Gastroesophageal sphincter (tissue), 3 donors: ENCODE results near the gene VPS13D.

ENCODE experiments used
- EP300 ChIP-seq: sonication (generic); formaldehyde crosslinking; IDR thresholded peaks from one replicate; pipeline ENCODE4 v1.6.1; 2017; ENCODE audit warnings: antibody characterized with exemption, mild to moderate bottlenecking
- POLR2A ChIP-seq, 2 donors: fragments of 450-650 bp; IDR thresholded peaks; one replicate each; pipeline ENCODE4 v1.6.1; 2017; ENCODE audit warnings: antibody characterized with exemption in 2 of 2, mild to moderate bottlenecking in 2 of 2, moderate library complexity in 1 of 2
- POLR2AphosphoS5 ChIP-seq: sonication (generic); formaldehyde crosslinking; IDR thresholded peaks from one replicate; pipeline ENCODE4 v1.6.1; 2017; ENCODE audit warnings: antibody characterized with exemption
- TF ChIP-seq, protein P1 (sequence below), 4 experiments: fragments of 200-600 bp in 2 of 4; fragments of 450-650 bp in 2 of 4; sonication (generic) in 1 of 4; IDR thresholded peaks; one replicate each; pipeline ENCODE4 v1.5.1; 2017 to 2019; ENCODE audit warnings: antibody characterized with exemption in 4 of 4, mild to moderate bottlenecking in 2 of 4, moderate library complexity in 2 of 4

DNA sequence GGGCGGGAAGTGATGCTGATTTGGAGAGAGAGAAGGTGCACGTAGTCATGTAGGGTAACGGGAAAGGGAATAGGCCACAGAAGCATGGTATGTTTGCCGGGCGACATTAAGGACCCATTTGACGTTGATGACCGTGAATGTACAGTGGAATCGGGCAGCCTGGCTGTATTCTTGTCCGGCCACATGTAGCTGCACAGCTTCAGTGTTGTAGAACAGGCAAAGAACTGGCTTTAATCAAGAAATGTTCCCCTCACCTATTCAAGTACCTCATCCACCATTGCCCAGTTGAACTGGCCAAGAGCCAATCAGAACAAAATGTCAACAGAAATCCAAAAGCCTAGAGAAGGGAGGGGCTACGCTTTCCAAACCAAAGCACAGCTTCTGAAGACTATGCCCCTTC is 283.4 kb downstream of the VPS13D start:
- TF ChIP-seq POLR2A (IDR thresholded peaks at IDR 0.05) (no peak), POLR2AphosphoS5 (no peak), EP300 (no peak)
- TF ChIP-seq, protein P1, sequence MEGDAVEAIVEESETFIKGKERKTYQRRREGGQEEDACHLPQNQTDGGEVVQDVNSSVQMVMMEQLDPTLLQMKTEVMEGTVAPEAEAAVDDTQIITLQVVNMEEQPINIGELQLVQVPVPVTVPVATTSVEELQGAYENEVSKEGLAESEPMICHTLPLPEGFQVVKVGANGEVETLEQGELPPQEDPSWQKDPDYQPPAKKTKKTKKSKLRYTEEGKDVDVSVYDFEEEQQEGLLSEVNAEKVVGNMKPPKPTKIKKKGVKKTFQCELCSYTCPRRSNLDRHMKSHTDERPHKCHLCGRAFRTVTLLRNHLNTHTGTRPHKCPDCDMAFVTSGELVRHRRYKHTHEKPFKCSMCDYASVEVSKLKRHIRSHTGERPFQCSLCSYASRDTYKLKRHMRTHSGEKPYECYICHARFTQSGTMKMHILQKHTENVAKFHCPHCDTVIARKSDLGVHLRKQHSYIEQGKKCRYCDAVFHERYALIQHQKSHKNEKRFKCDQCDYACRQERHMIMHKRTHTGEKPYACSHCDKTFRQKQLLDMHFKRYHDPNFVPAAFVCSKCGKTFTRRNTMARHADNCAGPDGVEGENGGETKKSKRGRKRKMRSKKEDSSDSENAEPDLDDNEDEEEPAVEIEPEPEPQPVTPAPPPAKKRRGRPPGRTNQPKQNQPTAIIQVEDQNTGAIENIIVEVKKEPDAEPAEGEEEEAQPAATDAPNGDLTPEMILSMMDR (IDR thresholded peaks at IDR 0.05): no peak
